ENCODE data around the gene GAS2L1. TPM values are rescaled to one million over a fixed set of nuclear protein-coding genes. Genes with fewer than 3 reads are reported as not detected.

The GAS2L1 gene
- total and polyA plus RNA-seq, 2 experiments from 2014 or later = 5.2 to 9.5 TPM

GRCh38 chr22:29288837-29289236 lies 17.6 kb upstream of the GAS2L1 start (continued):
- TF ChIP-seq POLR2AphosphoS5 (IDR thresholded peaks at IDR 0.05; ENCODE audit: low read depth) (no peak), CREB1 (CRISPR knock-in tag; IDR thresholded peaks at IDR 0.05; ENCODE audit: low read depth) (no peak), NANOG (IDR thresholded peaks at IDR 0.05; ENCODE audit: borderline replicate concordance) (no peak), REST (IDR thresholded peaks at IDR 0.05; ENCODE audit: unreplicated experiment) (no peak), ETS1 (IDR thresholded peaks at IDR 0.05) (no peak)

- no peak overlapping the region for H2AFZ ChIP-seq
- no peak overlapping the region for H3K27ac ChIP-seq (ENCODE audit: low read depth)
- no peak overlapping the region for H3K4me2 ChIP-seq
- H3K36me3 ChIP-seq (ENCODE audit: insufficient read depth) = peaks cover 95% of the 10 kb centered on the region
- no peak for ATAC-seq
- Mint-ChIP-seq H3K27ac (no peak overlapping the region), H3K27me3 (ENCODE audit: insufficient read depth, low read depth, poor library complexity) (peaks cover 7% of the 10 kb centered on the region), H3K36me3 (ENCODE audit: low read depth) (peaks cover 97% of the 10 kb centered on the region), H3K4me3 (no peak overlapping the region), H3K4me1 (peaks cover 3% of the 10 kb centered on the region; the same call in 2 of the 3 replicates), H3K9me3 (no peaks in the 10 kb centered on the region)
- H3K27me3 ChIP-seq (ENCODE audit: insufficient read depth) = no peaks in the 10 kb centered on the region
- no peaks in the 10 kb centered on the region for H3K9me2 ChIP-seq (ENCODE audit: insufficient read depth)
- H3K4me1 ChIP-seq (ENCODE audit: insufficient read depth) = no peaks in the 10 kb centered on the region
- H4K20me1 ChIP-seq (replicated peaks; ENCODE audit: insufficient read depth) = peaks cover 67% of the 10 kb centered on the region
- no peak for DNase-seq (ENCODE audit: low spot score)
- H3F3A ChIP-seq (replicated peaks; ENCODE audit: low read depth) = peaks cover 28% of the 10 kb centered on the region
- H3K4me3 ChIP-seq = no peak overlapping the region
- peaks cover 84% of the 10 kb centered on the region for H3K79me2 ChIP-seq (replicated peaks; ENCODE audit: insufficient read depth)
- TF ChIP-seq ZNF462 (CRISPR knock-in tag; IDR thresholded peaks at IDR 0.05) = no peak
- no peak for TF ChIP-seq ZNF331 (CRISPR knock-in tag; IDR thresholded peaks at IDR 0.05; ENCODE audit: low read depth)
- TF ChIP-seq CREB1 (CRISPR knock-in tag; IDR thresholded peaks at IDR 0.05; ENCODE audit: low read depth) = no peak
- no peak for TF ChIP-seq NANOG (IDR thresholded peaks at IDR 0.05; ENCODE audit: borderline replicate concordance)
- no peak for TF ChIP-seq EZH2phosphoT487 (IDR thresholded peaks at IDR 0.05; ENCODE audit: unreplicated experiment)
- no peak for TF ChIP-seq POLR2AphosphoS5 (IDR thresholded peaks at IDR 0.05; ENCODE audit: low read depth)
- TF ChIP-seq ZNF114 (CRISPR knock-in tag; IDR thresholded peaks at IDR 0.05) = no peak
- TF ChIP-seq STAT1 (IDR thresholded peaks at IDR 0.05; ENCODE audit: unreplicated experiment) = no peak
- no peak for TF ChIP-seq JUNB (IDR thresholded peaks at IDR 0.05; ENCODE audit: unreplicated experiment)
- no peak for TF ChIP-seq REST (IDR thresholded peaks at IDR 0.05; ENCODE audit: unreplicated experiment)
Observed at GRCh38 chr22:29290061-29290460, 16.4 kb upstream of the GAS2L1 start.

Data from GM23338 (cell line).